NOMO-1 (cell line): ENCODE measurements around the gene CLEC11A.
"Not testable (repeated sequence)": the region's sequence is repeated elsewhere in the genome, so short reads cannot be mapped to it uniquely, and the experiment has no call there.

Experiments used
- DNase-seq, 2 experiments: peaks; one replicate each; lab custom pipeline; 2025; ENCODE audit not compliant: unreplicated experiment in 2 of 2; lab: John Stamatoyannopoulos, UW

CLEC11A gene

DNA sequence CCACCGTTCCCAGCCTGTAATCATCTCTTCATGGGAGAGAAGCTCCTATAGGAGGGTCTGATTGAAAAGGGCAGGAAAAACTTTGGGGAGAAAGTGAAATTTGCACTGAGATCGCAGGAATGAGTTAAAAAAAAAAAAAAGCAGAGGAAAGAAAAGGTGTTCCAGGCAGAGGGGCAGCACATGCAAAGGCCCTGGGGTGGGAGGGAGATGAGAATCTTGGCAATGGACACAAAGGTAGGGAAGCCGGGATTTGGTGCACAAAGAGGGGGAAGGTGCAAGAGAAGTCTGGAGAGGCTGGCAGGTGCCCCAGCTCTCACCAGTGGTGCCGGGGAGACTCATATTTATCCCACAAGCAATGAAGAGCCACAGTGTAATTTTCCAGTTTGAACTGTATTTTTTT lies 30.7 kb downstream of the CLEC11A start:
- no peak for DNase-seq

DNA sequence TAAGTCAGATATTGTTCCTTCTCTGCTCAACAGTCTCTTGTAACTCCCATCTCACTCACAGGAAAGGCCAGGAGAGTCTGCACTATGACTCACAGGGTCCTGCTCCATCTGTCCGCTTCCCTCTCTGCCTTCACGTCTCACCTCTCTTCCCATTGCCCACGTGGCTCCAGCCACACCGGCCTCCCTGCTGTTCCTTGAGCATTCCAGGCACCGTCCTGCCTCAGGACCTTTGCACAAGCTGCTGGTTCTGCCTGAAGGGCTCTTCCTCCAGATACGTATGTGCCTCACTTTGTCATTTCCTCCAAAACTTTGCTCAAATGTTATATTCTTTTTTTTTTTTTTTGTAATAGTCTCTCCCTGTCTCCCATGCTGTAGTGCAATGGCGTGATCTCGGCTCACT lies 33.1 kb downstream of the CLEC11A start:
- not testable (repeated sequence) for DNase-seq

DNA sequence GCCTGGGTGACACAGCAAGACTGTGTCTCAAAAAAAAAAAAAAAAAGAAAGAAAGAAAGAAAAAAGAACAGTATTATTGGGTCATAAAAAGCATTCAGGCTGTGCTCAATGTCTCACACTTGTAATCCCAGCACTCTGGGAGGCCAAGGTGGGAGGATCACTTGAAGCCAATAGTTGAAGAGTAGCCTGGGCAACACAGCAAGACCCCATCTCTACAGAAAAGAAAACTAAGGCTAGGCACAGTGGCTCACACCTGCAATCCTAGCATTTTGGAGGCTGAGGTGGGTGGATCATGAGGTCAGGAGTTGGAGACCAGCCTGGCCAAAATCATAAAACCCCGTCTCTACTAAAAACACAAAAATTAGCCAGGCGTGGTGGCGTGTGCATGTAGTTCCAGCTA lies 34.5 kb downstream of the CLEC11A start:
- DNase-seq = not testable (repeated sequence)

DNA sequence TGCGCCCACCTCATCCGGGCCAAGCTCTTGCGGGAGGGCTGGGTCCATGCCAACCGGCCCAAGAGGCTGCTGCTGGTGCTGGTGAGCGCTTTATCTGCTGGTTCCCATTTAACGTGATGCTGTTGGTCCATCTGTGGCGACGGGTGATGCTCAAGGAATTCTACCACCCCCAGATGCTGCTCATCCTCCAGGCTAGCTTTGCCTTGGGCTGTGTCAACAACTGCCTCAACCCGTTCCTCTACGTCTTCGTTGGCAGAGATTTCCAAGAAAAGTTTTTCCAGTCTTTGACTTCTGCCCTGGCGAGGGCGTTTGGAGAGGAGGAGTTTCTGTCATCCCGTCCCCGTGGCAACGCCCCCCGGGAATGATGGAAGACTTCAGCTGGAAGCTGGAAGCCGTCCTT lies 35.9 kb downstream of the CLEC11A start:
- not testable (repeated sequence) for DNase-seq

DNA sequence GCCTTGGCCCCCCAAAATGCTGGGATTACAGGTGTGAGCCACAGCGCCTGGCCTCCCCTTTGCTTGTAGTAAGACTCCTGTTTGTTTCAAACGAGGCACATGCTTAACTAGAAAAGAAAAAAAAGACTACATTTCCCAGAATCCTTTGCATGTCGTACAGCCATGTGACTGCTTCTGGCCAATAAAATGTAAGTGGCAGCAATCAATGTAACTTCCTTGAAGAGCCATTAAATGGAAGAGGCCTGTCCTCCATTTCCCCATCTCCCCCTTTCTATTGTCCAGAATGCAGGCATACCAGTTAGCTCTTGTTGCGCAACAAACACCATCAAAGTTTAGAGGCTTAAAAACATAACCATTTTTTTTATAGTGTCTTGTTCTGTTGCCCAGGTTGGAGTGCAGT lies 36.7 kb downstream of the CLEC11A start:
- DNase-seq = peak; percentile 29 to 58

DNA sequence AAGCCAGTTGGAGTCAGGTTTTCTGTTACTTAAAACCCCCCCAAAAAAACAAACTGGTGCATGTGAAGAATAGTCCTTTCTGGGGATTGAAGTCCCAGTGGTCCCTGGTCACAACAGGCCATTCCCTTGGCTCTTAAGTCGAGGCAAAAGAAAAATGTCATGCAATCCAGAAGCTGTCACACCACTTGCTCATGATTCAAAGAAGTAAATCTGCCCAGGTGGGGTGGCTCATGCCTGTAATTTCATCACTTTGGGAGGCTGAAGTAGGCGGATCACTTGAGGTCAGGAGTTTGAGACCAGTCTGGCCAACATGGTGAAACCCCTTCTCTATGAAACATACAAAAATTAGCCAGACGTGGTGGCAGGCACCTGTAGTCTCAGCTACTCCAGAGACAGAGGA lies 38.3 kb downstream of the CLEC11A start:
- DNase-seq = not testable (repeated sequence)

DNA sequence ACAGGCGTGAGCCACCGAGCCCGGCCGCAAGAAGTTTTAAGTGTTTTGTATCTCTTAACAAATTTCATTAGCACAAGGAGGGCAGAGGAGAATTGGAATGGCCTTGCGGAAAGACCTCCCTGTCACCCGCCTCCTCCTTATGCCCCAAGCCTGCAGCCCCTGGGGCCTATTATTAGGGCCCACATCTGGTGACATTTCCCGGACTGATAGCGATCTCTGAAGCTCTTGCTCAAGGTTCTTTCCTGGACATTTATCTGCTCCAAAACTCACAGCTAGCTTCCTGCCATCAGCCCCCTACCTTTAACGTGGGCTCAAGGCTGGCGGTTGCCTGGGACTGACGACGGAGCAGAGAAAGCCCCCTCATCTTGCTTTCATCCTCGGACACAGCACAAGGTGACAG lies 40.4 kb downstream of the CLEC11A start:
- not testable (repeated sequence) for DNase-seq

DNA sequence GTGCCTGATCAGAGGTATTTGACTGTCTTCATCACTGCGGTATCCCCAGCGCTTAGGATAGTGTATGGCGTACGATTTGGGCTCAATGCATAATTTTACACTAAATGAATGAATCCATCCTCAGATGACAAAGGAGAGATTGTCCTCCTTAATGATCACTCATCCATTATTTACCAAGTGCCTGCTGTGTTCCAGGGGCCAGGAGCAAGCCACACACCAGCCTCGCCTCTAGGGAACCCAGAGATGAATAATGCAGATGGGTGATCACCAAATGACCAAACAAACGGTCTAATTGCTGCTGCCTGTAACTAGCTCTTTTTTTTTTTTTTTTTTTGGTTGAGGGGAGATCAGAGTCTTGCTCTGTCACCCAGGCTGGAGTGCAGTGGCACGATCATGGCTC lies 41.2 kb downstream of the CLEC11A start:
- no peak for DNase-seq

DNA sequence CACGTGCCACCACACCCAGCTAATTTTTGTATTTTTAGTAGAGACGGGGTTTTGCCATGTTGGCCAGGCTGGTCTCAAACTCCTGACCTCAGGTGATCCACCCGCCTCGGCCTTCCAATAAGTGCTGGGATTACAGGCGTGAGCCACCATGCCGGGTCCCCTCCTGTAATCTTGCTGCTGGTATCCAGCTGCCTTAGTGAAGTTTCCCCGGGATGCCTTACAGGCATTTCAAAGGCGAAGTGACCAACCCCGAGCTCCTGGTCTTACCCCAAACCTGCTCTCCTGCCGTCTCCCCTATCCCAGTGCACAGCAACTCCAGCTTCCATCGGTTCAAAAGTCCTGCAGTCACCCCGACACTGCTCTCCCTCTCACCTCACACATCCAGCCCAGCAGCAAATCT lies 43.6 kb downstream of the CLEC11A start:
- DNase-seq = not testable (repeated sequence)

DNA sequence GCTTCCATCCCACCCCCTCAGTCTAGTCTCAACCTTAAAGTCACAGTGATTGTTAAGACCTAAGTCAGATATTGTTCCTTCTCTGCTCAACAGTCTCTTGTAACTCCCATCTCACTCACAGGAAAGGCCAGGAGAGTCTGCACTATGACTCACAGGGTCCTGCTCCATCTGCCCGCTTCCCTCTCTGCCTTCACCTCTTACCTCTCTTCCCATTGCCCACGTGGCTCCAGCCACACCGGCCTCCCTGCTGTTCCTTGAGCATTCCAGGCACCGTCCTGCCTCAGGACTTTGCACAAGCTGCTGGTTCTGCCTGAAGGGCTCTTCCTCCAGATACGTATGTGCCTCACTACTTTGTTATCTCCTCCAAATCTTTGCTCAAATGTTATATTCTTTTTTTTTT lies 44.1 kb downstream of the CLEC11A start:
- not testable (repeated sequence) for DNase-seq

DNA sequence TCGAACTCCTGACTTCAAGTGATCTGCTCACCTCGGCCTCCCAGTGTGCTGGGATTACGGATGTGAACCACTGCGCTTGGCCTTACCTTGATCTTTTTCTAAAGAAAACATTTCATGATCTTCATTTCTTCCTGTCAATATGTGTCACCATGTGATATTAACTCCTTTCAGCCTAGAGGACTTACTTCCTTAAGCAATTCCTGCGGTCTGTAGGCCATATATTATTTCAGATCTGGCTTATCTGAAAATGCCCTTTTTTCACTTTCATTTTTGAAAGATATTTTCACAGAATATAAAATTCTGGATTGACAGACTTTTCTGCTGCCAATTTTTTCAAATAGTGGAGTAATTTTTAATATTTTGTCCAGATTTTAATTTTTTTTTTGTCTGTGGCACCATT lies 45.1 kb downstream of the CLEC11A start:
- DNase-seq = peak; percentile 47 to 74

DNA sequence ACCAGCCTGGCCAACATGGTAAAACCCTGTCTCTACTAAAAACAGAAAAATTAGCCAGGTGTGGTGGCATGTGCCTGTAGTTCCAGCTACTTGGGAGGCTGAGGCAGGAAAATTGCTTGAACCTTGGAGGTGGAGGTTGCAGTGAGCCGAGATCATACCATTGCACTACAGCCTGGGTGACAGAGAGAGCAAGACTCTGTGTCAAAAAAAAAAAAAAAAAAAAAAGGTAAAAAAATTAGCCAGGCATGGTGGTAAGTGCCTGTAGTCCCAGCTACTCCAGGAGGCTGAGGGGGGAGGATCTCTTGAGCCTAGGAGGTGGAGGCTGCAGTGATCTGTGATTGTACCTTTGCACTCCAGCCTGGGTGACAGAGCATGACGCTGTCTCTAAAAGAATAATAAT lies 47.0 kb downstream of the CLEC11A start, which contains the start of gene GPR32:
TSS of gene GPR32 (plus strand) at position 301 of the 400 bp plus-strand sequence. CDS start 137 bp downstream, outside the sequence.
- DNase-seq = not testable (repeated sequence)

DNA sequence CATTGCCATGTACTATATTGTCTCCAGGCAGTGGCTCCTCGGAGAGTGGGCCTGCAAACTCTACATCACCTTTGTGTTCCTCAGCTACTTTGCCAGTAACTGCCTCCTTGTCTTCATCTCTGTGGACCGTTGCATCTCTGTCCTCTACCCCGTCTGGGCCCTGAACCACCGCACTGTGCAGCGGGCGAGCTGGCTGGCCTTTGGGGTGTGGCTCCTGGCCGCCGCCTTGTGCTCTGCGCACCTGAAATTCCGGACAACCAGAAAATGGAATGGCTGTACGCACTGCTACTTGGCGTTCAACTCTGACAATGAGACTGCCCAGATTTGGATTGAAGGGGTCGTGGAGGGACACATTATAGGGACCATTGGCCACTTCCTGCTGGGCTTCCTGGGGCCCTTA lies 47.7 kb downstream of the CLEC11A start:
- DNase-seq = no peak

DNA sequence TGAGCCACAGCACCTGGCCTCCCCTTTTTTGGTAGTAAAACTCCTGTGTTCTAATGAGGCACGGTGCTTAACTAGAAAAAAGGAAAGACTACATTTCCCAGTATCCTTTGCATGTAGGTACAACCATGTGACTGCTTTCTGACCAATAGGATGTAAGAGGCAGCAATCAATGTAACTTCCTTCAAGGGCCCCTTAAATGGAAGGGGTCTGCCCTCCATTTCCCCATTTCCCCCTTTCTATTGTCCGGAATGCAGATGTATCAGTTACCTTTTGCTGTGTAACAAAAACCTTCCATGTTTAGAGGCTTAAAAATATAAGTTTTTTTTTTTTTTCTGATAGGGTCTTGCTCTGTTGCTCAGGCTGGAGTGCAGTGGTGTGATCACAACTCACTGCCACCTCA lies 49.3 kb downstream of the CLEC11A start:
- DNase-seq = no peak

DNA sequence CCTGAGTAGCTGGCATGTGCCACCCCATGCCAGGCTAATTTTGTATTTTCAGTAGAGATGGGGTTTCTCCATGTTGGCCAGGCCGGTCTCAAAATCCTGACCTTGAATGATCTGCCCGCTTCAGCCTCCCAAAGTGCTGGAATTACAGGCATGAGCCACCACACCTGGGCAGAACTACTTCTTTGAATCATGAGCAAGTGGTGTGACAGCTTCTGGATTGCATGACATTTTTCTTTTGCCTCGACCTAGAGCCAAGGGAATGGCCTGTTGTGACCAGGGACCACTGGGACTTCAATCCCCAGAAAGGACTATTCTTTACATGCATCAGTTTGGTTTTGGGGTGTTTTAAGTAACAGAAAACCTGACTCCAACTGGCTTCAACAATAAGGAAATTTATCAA lies 49.7 kb downstream of the CLEC11A start:
- DNase-seq = not testable (repeated sequence)

DNA sequence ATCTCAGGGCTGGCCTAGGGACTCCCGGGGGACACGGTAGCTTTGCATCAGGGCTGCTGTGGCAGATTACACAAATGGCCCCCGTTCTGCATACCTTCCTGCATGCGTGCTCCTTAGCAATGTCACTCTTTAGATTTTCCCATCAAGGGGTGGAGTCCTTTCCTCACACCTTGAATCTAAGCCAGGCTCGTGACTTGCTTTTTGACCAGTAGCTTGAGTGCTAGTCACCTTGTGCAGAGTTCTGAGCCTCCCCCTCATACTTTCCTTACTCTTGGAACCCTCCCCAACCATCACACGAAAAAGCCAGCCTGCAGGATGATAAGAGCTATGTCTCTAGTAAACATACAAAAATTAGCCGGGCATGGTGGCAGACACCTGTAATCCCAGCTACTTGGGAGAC lies 50.3 kb downstream of the CLEC11A start:
- DNase-seq = not testable (repeated sequence)
